ENCODE results near the gene NSRP1. TPM values are rescaled to one million over a fixed set of nuclear protein-coding genes. Genes with fewer than 3 reads are reported as not detected.

Gene NSRP1
- total and polyA plus RNA-seq, 2 of the 8 experiments (the other 6 are each of a cell fraction or from before 2014, with no cell fraction given): 6.1 to 22.4 TPM

DNA sequence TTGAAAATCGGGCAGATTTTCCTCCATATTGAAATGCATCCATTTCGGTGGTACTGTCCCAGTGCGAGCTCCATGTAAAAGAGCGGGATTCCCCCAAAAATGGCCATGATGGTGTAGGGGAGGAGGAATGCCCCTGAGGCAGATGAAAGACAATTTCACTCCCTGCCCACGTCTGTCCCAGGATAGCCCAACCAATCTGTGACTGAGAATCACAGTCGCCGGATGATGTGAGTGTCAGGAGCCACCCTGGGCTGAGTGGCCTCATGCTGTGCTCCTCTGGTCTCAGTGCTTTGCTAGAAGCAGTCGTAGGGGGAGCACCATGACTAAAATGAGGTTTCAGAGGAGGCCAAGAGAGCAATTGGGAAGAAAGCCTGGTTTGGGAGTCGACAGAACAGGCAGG lies 102.2 kb downstream of the NSRP1 start:
- Histone ChIP-seq H2AK5ac (ENCODE audit: low read depth, low read length) (no peak overlapping the region), H3K14ac (ENCODE audit: insufficient read length) (no peak overlapping the region), H2BK120ac (replicated peaks; ENCODE audit: low read depth, low read length) (no peak overlapping the region), H3K27me3 (replicated peaks in 1 of 4; ENCODE audit: control insufficient read depth in 3 of 4, extremely low read depth in 1 of 4, insufficient read depth in 3 of 4, low read length in 3 of 4) (no peaks in the 10 kb centered on the region), H3K4me3 (ENCODE audit: extremely low read depth in 1 of 4, insufficient read depth in 2 of 4, low read depth in 3 of 4, low read length in 4 of 4) (no peak overlapping the region), H3K27ac (ENCODE audit: low read depth, low read length) (no peak overlapping the region), H3K79me1 (ENCODE audit: low read depth, low read length) (no peaks in the 10 kb centered on the region; the same call in 1 of the 2 replicates), H4K8ac (ENCODE audit: extremely low read depth, insufficient read depth, low read length) (0 out of 2 replicates have a peak overlapping the region, but pooled peaks have one; percentile 58), H4K91ac (replicated peaks; ENCODE audit: insufficient read length, low read length) (no peak overlapping the region), H2BK5ac (ENCODE audit: low read depth, low read length) (no peak overlapping the region), H3K4me2 (ENCODE audit: insufficient read depth in 1 of 2, low read depth in 2 of 2, low read length in 2 of 2) (no peak overlapping the region), H3K9me3 (ENCODE audit: insufficient read depth in 2 of 2, low read depth in 1 of 2, low read length in 1 of 2) (no peaks in the 10 kb centered on the region), H3K23me2 (ENCODE audit: low read depth, low read length) (no peaks in the 10 kb centered on the region), H4K5ac (ENCODE audit: insufficient read length, low read depth, low read length) (no peak overlapping the region), H3K79me2 (ENCODE audit: control insufficient read depth in 1 of 2, insufficient read depth in 2 of 2, low read length in 2 of 2) (no peaks in the 10 kb centered on the region), H2BK20ac (ENCODE audit: low read length) (no peak overlapping the region), H3K56ac (replicated peaks; ENCODE audit: insufficient read length, low read depth, low read length) (no peak overlapping the region), H4K20me1 (replicated peaks in 1 of 2; ENCODE audit: control insufficient read depth in 1 of 2, insufficient read depth in 2 of 2, low read length in 2 of 2) (no peaks in the 10 kb centered on the region), H3K4me1 (replicated peaks in 1 of 4; ENCODE audit: control insufficient read depth in 3 of 4, insufficient read depth in 4 of 4, low read length in 3 of 4) (no peaks in the 10 kb centered on the region; a peak in 2 of 7 replicates), H3K4ac (replicated peaks; ENCODE audit: insufficient read length, low read depth, low read length) (no peak overlapping the region), H3K36me3 (ENCODE audit: control insufficient read depth in 2 of 4, insufficient read depth in 4 of 4, low read length in 3 of 4) (no peaks in the 10 kb centered on the region), H3K18ac (ENCODE audit: extremely low read depth, low read length) (no peak overlapping the region), H2BK12ac (ENCODE audit: low read depth, low read length) (no peak overlapping the region), H3K23ac (ENCODE audit: insufficient read length) (no peak overlapping the region), H2AFZ (ENCODE audit: low read length) (no peak overlapping the region), H2BK15ac (ENCODE audit: low read length) (no peak overlapping the region), H3K9ac (replicated peaks in 1 of 4; ENCODE audit: extremely low read depth in 1 of 4, low read depth in 3 of 4, low read length in 3 of 4) (no peak overlapping the region)
- TF ChIP-seq EGR1 (IDR thresholded peaks at IDR 0.05; ENCODE audit: borderline replicate concordance, low read depth, low read length) (no peak), KDM4A (IDR thresholded peaks at IDR 0.05; ENCODE audit: low read depth, low read length, severe bottlenecking) (no peak), BRCA1 (IDR thresholded peaks at IDR 0.05; ENCODE audit: low read depth, low read length) (no peak), TAF1 (IDR thresholded peaks at IDR 0.05; ENCODE audit: low read depth, low read length) (no peak), CBX8 (IDR thresholded peaks at IDR 0.05; ENCODE audit: borderline replicate concordance, low read depth, low read length) (no peak), RNF2 (IDR thresholded peaks at IDR 0.05; ENCODE audit: borderline replicate concordance, low read depth, low read length, missing control alignments, poor library complexity, severe bottlenecking) (no peak)
- TF ChIP-seq, protein P1, sequence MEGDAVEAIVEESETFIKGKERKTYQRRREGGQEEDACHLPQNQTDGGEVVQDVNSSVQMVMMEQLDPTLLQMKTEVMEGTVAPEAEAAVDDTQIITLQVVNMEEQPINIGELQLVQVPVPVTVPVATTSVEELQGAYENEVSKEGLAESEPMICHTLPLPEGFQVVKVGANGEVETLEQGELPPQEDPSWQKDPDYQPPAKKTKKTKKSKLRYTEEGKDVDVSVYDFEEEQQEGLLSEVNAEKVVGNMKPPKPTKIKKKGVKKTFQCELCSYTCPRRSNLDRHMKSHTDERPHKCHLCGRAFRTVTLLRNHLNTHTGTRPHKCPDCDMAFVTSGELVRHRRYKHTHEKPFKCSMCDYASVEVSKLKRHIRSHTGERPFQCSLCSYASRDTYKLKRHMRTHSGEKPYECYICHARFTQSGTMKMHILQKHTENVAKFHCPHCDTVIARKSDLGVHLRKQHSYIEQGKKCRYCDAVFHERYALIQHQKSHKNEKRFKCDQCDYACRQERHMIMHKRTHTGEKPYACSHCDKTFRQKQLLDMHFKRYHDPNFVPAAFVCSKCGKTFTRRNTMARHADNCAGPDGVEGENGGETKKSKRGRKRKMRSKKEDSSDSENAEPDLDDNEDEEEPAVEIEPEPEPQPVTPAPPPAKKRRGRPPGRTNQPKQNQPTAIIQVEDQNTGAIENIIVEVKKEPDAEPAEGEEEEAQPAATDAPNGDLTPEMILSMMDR (IDR thresholded peaks at IDR 0.05; ENCODE audit: control extremely low read depth in 1 of 3, insufficient read depth in 1 of 3, low read depth in 1 of 3, low read length in 3 of 3): no peak
- TF ChIP-seq, protein P2, sequence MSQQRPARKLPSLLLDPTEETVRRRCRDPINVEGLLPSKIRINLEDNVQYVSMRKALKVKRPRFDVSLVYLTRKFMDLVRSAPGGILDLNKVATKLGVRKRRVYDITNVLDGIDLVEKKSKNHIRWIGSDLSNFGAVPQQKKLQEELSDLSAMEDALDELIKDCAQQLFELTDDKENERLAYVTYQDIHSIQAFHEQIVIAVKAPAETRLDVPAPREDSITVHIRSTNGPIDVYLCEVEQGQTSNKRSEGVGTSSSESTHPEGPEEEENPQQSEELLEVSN (IDR thresholded peaks at IDR 0.05): peak; percentile 53
- DNase-seq (ENCODE audit: low read depth in 1 of 2, low spot score in 2 of 2): no peak
- CTCF ChIA-PET (ENCODE audit: partially characterized antibody): interaction anchor here (0.6 to 2.8 kb wide), 2 partner anchors 15 to 18 kb away, joined by 4 to 11 read pairs; partner anchors contain the start of gene SLC6A4
- POLR2A ChIA-PET (ENCODE audit: partially characterized antibody): interaction anchor here (1.0 to 1.1 kb wide), 2 partner anchors 17 to 44 kb away, joined by 3 read pairs; no protein-coding TSS in a partner anchor
- WGBS, 2 experiments (ENCODE audit: extremely low coverage in 1 of 2, insufficient coverage in 1 of 2, insufficient read length in 1 of 2, insufficient replicate concordance in 2 of 2, low coverage in 1 of 2, low lambda C conversion rate in 2 of 2, missing lambda C conversion rate in 1 of 2): 91% methylated on average over 9 of the region's 9 CpGs; no CpG with 5 or more reads in 1 of the 2 experiments
- FAIRE-seq: no peak
